Measurements from ENCODE around the gene REXO4. TPM values are rescaled to one million over a fixed set of nuclear protein-coding genes. Genes with fewer than 3 reads are reported as not detected.

Gene REXO4
- total and polyA plus RNA-seq, 2 of the 13 experiments (the other 11 are each of a cell fraction or from before 2014, with no cell fraction given): 18.5 to 30.4 TPM

GRCh38 chr9:133424187-133424586 is 6.4 kb upstream of the REXO4 start:
- DNase-seq (ENCODE audit: low spot score) (no peak), ATAC-seq (no peak), FAIRE-seq (no peak)
- H3K9ac ChIP-seq (ENCODE audit: insufficient read depth, low read depth, low read length): no peak overlapping the region
- ChIA-PET CTCF (ENCODE audit: low intra/inter-chr PET ratio, low total read pairs) (no interaction called here), POLR2A (no interaction called here)
- intact Hi-C loops (cut with micrococcal nuclease; ENCODE audit: unreplicated experiment): loop anchor here (2.0 kb wide), 1 partner anchor 17 kb away; no protein-coding TSS in a partner anchor
- H3K27ac ChIP-seq (ENCODE audit: extremely low read length, insufficient read depth, low read length): no peak overlapping the region
- in situ Hi-C loops (cut with HindIII; ENCODE audit: extremely low pct_ligation_motif_present, low pct_unique_long_range_greater_than_20kb): no loop called here
- no peak overlapping the region for H2AFZ ChIP-seq (ENCODE audit: low read length)
- no peaks in the 10 kb centered on the region; a peak in 1 of 5 replicates for H3K27me3 ChIP-seq (ENCODE audit: control insufficient read depth in 1 of 2, insufficient read depth in 2 of 2, low read length in 2 of 2)
- peaks cover 75% of the 10 kb centered on the region for H3K4me1 ChIP-seq (ENCODE audit: insufficient read depth, low read length)
- H3K4me2 ChIP-seq (ENCODE audit: low read depth, low read length): no peak overlapping the region; the same call in 1 of the 2 replicates
- no peaks in the 10 kb centered on the region for H3K9me3 ChIP-seq (ENCODE audit: low read length)
- no peaks in the 10 kb centered on the region for H3K36me3 ChIP-seq (replicated peaks in 1 of 2; ENCODE audit: control insufficient read depth in 1 of 2, insufficient read depth in 2 of 2, low read length in 2 of 2)
- no peak overlapping the region for H3K4me3 ChIP-seq (replicated peaks in 1 of 3; ENCODE audit: insufficient read depth in 1 of 3, low read depth in 2 of 3, low read length in 3 of 3)
- no TSS peak for BruUV-seq (replicated peaks)
- TF ChIP-seq ZNF629 (CRISPR knock-in tag; conservative IDR thresholded peaks at IDR 0.05) (no peak), CTCF (CRISPR knock-in tag; IDR thresholded peaks at IDR 0.05) (0 out of 2 replicates have a peak, but pooled peaks have one; percentile 8)
- WGBS (ENCODE audit: low lambda C conversion rate): 53% methylated on average over 11 of the region's 12 CpGs
- H4K20me1 ChIP-seq (ENCODE audit: insufficient read depth, low read length): no peaks in the 10 kb centered on the region
- H3K79me2 ChIP-seq (ENCODE audit: insufficient read depth, low read length): no peaks in the 10 kb centered on the region

GRCh38 chr9:133423216-133423615 is 5.4 kb upstream of the REXO4 start:
- peak overlapping the region; percentile 27; the same call in 1 of the 2 replicates for H3K9ac ChIP-seq (ENCODE audit: insufficient read depth, low read depth, low read length)
- ChIA-PET POLR2A (interaction anchor here (2.4 kb wide), 1 partner anchor 36 kb away, joined by 12 read pairs; the partner anchor contains the start of gene CACFD1), CTCF (ENCODE audit: low intra/inter-chr PET ratio, low total read pairs) (no interaction called here)
- H3K27ac ChIP-seq (ENCODE audit: extremely low read length, insufficient read depth, low read length): no peak overlapping the region
- H3K4me1 ChIP-seq (ENCODE audit: insufficient read depth, low read length): peaks cover 80% of the 10 kb centered on the region
- peak overlapping the region; percentile 93; the same call in 1 of the 2 replicates for H3K4me2 ChIP-seq (ENCODE audit: low read depth, low read length)
- no TSS peak for BruUV-seq (replicated peaks)
- in situ Hi-C loops (cut with HindIII; ENCODE audit: extremely low pct_ligation_motif_present, low pct_unique_long_range_greater_than_20kb): no loop called here
- H3K9me3 ChIP-seq (ENCODE audit: low read length): no peaks in the 10 kb centered on the region
- 27% methylated on average over 3 of the region's 3 CpGs for WGBS (ENCODE audit: low lambda C conversion rate)
- no peak for TF ChIP-seq ZNF709 (CRISPR knock-in tag; IDR thresholded peaks at IDR 0.05)
- TF ChIP-seq MNT (IDR thresholded peaks at IDR 0.05): no peak
- no peak overlapping the region for H2AFZ ChIP-seq (ENCODE audit: low read length)
- H3K79me2 ChIP-seq (ENCODE audit: insufficient read depth, low read length): no peaks in the 10 kb centered on the region
- no peak for FAIRE-seq
- intact Hi-C loops (cut with micrococcal nuclease; ENCODE audit: unreplicated experiment): no loop called here
- H3K27me3 ChIP-seq (ENCODE audit: control insufficient read depth in 1 of 2, insufficient read depth in 2 of 2, low read length in 2 of 2): no peaks in the 10 kb centered on the region; a peak in 1 of 5 replicates
- no peaks in the 10 kb centered on the region for H3K36me3 ChIP-seq (replicated peaks in 1 of 2; ENCODE audit: control insufficient read depth in 1 of 2, insufficient read depth in 2 of 2, low read length in 2 of 2)
- H3K4me3 ChIP-seq (replicated peaks in 1 of 3; ENCODE audit: insufficient read depth in 1 of 3, low read depth in 2 of 3, low read length in 3 of 3): no peak overlapping the region
- no peak for DNase-seq (ENCODE audit: low spot score)
- no peak for ATAC-seq
- H4K20me1 ChIP-seq (ENCODE audit: insufficient read depth, low read length): no peaks in the 10 kb centered on the region
